ENCODE measurements around the gene QTRT2. TPM values are rescaled to one million over a fixed set of nuclear protein-coding genes. Genes with fewer than 3 reads are reported as not detected.

QTRT2 gene
- 28.2 and 32.1 TPM in 2 replicates for total RNA-seq (ENCODE audit: low replicate concordance)

GRCh38 chr3:114056130-114057010 lies at the start of gene QTRT2, which contains the start of gene CCDC191:
Gene QTRT2 (plus strand): TSS chr3:114056737. CDS start chr3:114065258, 8,521 bp downstream.
Gene CCDC191 (minus strand): TSS chr3:114056526. CDS start chr3:114056466, 60 bp downstream.
- Histone ChIP-seq H3K9ac (peak within 1 kb of the TSS; percentile 73), H3K4me2 (peak within 1 kb of the TSS; percentile 94), H4K20me1 (ENCODE audit: low read depth) (peaks cover 6% of the 10 kb centered on the region), H3K9me3 (ENCODE audit: low read depth) (no peaks in the 10 kb centered on the region), H3K79me2 (ENCODE audit: low read depth) (peaks cover 46% of the 10 kb centered on the region), H3K36me3 (no peaks in the 10 kb centered on the region), H3K27me3 (no peaks in the 10 kb centered on the region), H3K27ac (no peak within 1 kb of the TSS), H2AFZ (replicated peaks) (peak within 1 kb of the TSS; percentile 99), H3K4me1 (peaks cover 12% of the 10 kb centered on the region), H3F3A (ENCODE audit: low read depth) (no peaks in the 10 kb centered on the region), H3K4me3 (peak within 1 kb of the TSS; percentile 90)
- Mint-ChIP-seq H3K36me3 (no peaks in the 10 kb centered on the region), H3K9me3 (no peaks in the 10 kb centered on the region), H3K27me3 (ENCODE audit: insufficient read depth, low read depth) (peaks cover 2% of the 10 kb centered on the region), H3K4me1 (peaks cover 20% of the 10 kb centered on the region), H3K27ac (peak within 1 kb of the TSS; percentile 85), H3K4me3 (peak within 1 kb of the TSS; percentile 97)
- TF ChIP-seq CTCF (IDR thresholded peaks at IDR 0.05) (no peak), EZH2 (IDR thresholded peaks at IDR 0.05) (no peak), EZH2phosphoT487 (IDR thresholded peaks at IDR 0.05) (no peak)
- DNase-seq (ENCODE audit: low spot score) = peak; percentile 100

GRCh38 chr3:114011059-114011797 lies 45.3 kb upstream of the QTRT2 start:
- no peaks in the 10 kb centered on the region for H4K20me1 ChIP-seq (ENCODE audit: low read depth)
- DNase-seq (ENCODE audit: low spot score) = no peak
- Mint-ChIP-seq H3K36me3 (peaks cover 3% of the 10 kb centered on the region), H3K4me1 (no peaks in the 10 kb centered on the region), H3K27me3 (ENCODE audit: insufficient read depth, low read depth) (no peaks in the 10 kb centered on the region), H3K27ac (no peak overlapping the region), H3K4me3 (no peak overlapping the region), H3K9me3 (no peaks in the 10 kb centered on the region)
- no peaks in the 10 kb centered on the region for H3K27me3 ChIP-seq
- TF ChIP-seq CTCF (IDR thresholded peaks at IDR 0.05) = no peak
- TF ChIP-seq EZH2 (IDR thresholded peaks at IDR 0.05) = no peak
- no peak for TF ChIP-seq EZH2phosphoT487 (IDR thresholded peaks at IDR 0.05)
- no peaks in the 10 kb centered on the region for H3K4me1 ChIP-seq
- no peak overlapping the region for H3K4me2 ChIP-seq
- no peak overlapping the region for H3K9ac ChIP-seq
- no peaks in the 10 kb centered on the region for H3F3A ChIP-seq (ENCODE audit: low read depth)
- H3K9me3 ChIP-seq (ENCODE audit: low read depth) = no peaks in the 10 kb centered on the region
- H2AFZ ChIP-seq (replicated peaks) = no peak overlapping the region
- no peaks in the 10 kb centered on the region for H3K79me2 ChIP-seq (ENCODE audit: low read depth)
- no peak overlapping the region for H3K4me3 ChIP-seq
- no peak overlapping the region for H3K27ac ChIP-seq
- no peaks in the 10 kb centered on the region for H3K36me3 ChIP-seq

GRCh38 chr3:114014211-114014610 lies 42.3 kb upstream of the QTRT2 start:
- Histone ChIP-seq H3F3A (ENCODE audit: low read depth) (no peaks in the 10 kb centered on the region), H3K36me3 (no peaks in the 10 kb centered on the region)
- no peak overlapping the region for H3K4me3 Mint-ChIP-seq

More at GRCh38 chr3:114014211-114014610, 42.3 kb upstream of the QTRT2 start:
- no peak for TF ChIP-seq EZH2 (IDR thresholded peaks at IDR 0.05)
- TF ChIP-seq EZH2phosphoT487 (IDR thresholded peaks at IDR 0.05) = no peak
- no peak for TF ChIP-seq CTCF (IDR thresholded peaks at IDR 0.05)
- H3K27ac ChIP-seq = no peak overlapping the region
- no peak overlapping the region for H2AFZ ChIP-seq (replicated peaks)
- no peaks in the 10 kb centered on the region for H3K27me3 ChIP-seq
- H3K4me2 ChIP-seq = no peak overlapping the region
- no peaks in the 10 kb centered on the region for H4K20me1 ChIP-seq (ENCODE audit: low read depth)
- no peaks in the 10 kb centered on the region for H3K4me1 ChIP-seq
- no peak for DNase-seq (ENCODE audit: low spot score)
- H3K79me2 ChIP-seq (ENCODE audit: low read depth) = no peaks in the 10 kb centered on the region
- H3K36me3 Mint-ChIP-seq = peaks cover 3% of the 10 kb centered on the region
- H3K9me3 ChIP-seq (ENCODE audit: low read depth) = no peaks in the 10 kb centered on the region
- H3K9ac ChIP-seq = no peak overlapping the region
- no peak overlapping the region for H3K4me3 ChIP-seq
- no peaks in the 10 kb centered on the region for H3K9me3 Mint-ChIP-seq
- no peaks in the 10 kb centered on the region for H3K4me1 Mint-ChIP-seq
- H3K27me3 Mint-ChIP-seq (ENCODE audit: insufficient read depth, low read depth) = no peaks in the 10 kb centered on the region
- H3K27ac Mint-ChIP-seq = no peak overlapping the region
